Measurements from ENCODE around the gene SLC19A2.
"Not testable (repeated sequence)": the region's sequence is repeated elsewhere in the genome, so short reads cannot be mapped to it uniquely, and the experiment has no call there.

SLC19A2 gene

DNA sequence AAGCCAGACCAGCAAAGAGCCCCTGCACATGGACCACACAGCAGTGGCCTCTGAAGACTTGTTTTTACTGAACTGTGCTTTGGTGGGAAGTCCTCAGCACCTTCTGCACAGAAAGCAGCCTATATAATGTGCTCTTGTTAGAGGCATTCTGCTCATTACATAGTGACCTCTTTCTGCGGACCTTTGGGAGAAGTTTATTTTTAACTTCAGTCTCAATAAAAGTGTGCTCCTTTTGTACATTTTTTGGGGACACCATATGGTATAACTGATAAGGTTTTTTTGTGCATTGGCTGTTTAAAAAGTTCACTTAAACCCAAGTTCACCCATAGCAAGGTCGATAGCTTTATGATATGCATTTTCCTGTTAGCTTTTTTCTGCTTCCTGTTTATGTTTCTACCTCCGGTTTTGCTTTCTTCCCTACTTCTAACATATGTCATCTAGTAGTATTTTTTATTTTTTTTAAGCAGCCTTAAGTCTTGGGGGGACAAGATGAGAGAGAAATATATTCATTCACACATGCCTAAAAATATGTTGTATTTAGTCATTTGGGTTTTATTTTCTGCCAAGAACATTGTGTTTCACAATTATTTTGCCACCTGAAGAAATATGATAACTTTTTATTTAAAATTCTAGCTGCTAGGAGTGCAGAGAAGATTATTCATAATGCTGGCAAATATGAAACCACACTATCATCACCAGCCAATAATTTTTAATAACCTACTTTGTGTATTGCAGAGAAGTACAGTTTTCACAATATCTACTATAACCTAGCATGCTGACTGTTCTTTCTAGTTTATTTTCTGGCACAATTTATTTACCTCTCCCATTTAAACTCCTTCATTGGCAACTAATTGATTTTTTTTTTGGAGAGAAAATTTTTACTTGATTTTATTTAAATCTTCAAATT is 22.9 kb upstream of the SLC19A2 start:
- DNase-seq, result no peak

DNA sequence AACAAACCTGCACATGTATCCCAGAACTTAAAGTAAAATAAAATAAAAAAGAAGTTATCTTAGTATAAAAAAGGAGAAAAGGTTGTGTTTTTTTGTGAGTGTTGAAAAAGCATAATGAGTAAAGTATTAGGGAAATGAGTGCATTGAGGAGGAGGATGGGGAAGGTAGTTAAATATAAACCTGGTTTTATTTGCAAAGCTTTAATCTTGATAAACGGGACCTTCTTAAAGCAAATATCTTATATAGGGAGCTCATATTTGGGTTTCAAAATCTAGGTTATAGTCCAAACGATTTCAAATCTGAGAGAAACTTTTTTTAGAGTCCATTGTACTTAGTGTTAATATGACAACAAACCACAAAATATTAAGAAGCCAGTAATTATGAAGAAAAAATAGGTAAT is 21.7 kb upstream of the SLC19A2 start:
- no peak for DNase-seq

DNA sequence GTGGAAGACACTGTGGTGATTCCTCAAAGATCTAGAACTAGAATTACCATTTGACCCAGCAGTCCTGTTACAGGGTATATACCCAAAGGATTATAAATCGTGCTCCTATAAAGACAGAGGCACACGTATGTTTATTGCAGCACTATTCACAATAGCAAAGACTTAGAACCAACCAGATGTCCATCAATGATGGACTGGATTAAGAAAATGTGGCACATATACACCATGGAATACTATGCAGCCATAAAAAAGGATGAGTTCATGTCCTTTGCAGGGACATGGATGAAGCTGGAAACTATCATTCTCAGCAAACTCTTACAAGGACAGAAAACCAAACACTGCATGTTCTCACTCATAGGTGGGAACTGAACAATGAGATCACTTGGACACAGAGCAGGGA is 17.9 kb upstream of the SLC19A2 start:
- not testable (repeated sequence) for DNase-seq

DNA sequence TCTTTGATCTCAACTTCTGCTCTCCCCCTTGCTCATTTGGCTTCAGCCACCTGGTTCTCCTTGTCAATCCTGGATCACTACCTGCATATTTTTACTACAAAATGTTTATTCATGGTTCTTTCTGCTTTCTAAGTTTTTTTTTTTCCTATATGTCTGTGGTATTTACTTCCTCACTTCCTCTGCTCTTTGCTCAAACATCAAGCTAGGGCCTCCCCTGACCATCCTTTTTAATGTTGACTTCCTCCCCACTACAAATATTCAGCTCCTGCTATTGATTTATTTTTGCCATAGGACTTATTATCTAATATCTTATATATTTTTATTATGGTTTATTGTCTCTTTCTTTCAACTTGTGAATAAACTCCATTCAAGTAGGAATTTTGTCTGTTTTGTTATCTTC is 14.1 kb upstream of the SLC19A2 start:
- DNase-seq, result no peak

DNA sequence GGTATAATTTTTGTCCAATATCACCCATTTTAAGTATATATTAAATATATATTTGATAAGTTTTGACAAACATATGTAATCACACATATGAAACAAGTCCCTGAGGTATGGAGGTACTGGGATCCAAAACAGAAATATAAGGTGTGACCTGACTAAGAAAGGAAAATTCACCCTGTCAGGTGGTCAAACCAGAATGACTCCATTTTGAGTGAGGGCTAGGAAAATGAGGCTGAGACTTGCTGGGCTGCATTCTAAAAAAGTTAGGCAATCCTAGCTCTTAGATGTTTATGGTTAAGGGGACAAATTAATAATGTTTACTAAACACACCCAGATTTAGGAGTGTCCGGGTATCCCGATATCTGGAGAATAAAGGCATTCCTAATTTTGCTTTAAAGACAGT is 11.6 kb upstream of the SLC19A2 start:
- no peak for DNase-seq

DNA sequence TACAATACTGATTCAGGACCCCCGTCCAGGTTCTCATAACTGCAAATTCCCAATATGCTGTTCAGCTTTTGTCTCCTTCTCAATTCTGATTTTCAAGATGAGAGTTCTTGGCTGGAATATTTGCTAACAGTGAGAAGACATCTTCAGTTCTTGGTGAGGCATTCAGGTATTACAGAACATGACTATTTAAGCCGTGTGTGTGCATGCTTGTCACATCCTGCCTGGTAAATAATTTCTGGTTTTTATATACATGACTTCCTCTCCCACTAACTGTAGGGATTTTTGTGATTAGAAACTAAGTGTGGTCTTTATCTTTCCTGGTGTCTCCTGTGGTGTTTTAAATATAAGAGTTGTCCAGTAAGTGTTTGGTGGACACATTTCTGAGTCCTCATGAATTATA is 10.2 kb upstream of the SLC19A2 start:
- DNase-seq, result no peak

DNA sequence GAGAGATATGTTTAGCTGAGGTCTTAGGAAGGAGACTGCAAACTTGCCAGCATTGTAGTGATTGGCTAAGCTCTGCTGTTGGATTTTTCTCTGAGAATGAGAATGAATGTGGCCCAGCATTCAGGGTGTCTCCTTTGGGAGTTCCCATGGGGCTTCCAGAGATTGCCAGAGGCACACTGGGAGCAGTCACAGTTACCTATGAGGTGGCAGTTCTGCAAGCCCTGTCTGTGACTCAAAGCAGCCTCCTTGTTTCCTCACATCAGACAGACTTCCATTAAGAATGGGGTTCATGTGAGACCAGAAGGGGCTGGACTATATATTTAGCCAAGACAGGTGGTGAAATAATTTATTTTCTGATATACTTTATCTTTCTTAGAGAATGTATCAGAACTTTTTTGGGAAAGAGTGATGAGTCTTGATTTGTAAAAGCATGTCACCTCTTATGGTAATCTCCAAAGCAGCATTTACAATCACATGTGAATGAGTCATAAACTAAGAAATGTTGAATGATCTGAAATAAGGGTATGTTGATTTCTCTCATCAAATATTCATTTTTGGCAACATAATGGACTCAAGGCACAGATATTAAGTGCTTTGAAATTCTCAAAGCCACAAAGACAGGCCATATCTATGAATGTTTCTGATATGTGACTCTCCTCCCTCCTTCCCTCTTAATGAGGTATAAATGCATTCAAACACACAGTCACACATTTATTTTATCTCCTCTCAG is 9.5 kb upstream of the SLC19A2 start:
- DNase-seq, result no peak

DNA sequence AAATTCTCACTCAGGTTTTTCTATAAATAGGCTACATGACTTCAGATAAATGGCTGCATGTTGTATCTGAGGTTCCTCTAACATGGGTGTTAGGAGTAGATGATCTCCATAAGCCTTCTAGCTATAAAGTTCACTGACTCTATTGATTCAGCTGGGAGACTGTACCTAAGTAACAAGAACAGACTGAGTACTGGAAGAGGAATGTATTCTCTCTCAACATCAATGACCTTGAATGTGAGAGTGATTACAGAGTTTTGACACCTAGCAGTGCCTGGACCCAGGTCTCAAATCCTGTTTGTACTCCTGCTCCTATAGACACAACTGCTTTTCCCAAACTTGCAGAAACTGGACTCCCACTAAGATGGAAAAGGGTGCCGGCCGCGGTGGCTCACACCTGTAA is 8.6 kb upstream of the SLC19A2 start:
- DNase-seq, result no peak

DNA sequence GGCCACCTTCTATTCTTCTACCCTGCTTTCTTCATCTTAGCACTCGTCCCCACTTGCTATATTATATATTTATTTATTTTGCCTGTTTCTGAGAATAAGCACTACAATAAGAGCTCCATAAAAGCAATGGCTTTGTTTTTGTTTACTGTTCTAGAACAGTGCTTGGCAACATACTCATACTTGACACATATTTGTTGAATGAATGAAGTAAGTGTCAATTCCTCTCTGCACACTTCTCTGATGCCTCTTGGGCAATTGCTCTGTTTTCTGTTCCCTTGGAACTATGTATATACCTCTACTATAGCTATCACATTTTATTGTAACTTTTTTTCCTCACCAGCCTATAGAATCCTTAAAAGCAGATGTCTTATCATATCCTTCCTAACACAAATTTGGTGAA is 7.5 kb upstream of the SLC19A2 start:
- DNase-seq, result no peak

DNA sequence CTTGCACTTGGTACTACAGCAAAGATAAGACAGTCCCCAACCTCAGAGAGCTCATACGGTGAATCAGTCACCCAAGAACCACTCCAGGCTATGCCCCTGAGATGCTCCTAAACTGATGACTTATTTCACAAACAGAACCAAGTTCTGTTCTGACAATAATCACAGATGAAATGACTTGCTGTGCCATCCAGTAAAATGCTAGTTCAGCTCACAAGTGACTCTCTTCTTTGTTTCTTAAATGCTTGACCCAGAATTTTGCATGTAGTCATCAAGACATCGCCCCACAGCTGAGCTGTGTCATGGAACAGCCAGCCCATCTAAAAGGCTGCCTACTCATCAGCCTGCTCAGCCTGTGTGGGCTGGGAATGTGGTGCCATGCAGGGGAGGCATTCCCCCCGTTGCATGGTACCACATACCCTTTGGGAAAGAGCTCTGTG is 6.1 kb upstream of the SLC19A2 start:
- DNase-seq, result no peak

DNA sequence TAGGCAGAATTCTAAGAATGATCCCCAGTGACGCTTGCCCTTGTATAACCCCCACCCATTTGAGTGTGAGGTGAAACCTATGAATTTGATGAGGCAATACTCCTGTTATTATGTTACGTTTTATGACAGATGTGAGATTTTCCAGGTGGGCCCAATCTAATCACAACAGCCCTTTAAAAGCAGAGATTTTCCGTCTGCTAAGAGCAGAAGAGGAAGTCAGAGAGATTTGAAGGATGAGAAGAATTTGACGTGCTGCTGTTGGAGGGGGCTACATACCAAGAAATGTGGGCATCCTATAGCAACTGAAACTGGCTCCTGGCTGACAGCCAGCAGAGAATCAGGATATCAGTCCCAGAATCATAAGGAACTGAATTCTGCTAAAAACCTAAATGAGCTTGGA is 2.4 kb upstream of the SLC19A2 start:
- DNase-seq, result no peak

DNA sequence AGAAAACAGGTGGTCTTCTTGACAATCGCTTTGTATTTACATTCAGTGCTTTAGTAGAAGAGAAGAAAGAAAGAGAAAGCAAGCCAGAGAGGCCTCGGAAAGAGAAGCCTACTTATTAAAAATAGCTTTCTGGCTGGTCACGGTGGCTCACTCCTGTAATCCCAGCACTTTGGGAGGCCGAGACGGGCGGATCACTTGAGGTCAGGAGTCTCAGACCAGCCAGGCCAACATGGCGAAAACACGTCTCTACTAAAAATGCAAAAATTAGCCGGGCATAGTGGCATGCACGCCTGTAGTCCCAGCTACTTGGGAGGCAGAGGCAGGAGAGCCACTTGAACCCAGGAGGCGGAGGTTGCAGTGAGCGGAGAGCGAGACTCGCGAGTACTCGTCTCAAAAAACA is 1.8 kb upstream of the SLC19A2 start:
- no peak for DNase-seq

DNA sequence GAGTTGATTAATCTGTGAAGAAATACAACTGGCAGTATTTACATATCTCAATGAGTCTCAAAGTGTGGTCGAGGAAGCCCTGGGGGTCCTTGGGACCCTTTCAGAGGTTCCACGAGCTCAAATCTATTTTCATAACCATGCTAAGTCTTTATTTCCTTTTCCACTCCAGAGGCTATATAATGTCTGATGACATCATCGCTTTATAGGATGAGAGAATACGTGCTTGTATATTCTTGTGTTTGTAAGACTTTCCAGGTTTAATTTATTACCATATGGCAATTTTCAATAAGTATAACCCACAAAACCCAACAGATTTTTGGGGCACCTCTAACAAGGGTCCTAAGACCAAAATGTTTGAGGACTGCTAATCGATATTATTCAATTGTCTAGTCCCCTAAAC is 1.4 kb upstream of the SLC19A2 start:
- no peak for DNase-seq

DNA sequence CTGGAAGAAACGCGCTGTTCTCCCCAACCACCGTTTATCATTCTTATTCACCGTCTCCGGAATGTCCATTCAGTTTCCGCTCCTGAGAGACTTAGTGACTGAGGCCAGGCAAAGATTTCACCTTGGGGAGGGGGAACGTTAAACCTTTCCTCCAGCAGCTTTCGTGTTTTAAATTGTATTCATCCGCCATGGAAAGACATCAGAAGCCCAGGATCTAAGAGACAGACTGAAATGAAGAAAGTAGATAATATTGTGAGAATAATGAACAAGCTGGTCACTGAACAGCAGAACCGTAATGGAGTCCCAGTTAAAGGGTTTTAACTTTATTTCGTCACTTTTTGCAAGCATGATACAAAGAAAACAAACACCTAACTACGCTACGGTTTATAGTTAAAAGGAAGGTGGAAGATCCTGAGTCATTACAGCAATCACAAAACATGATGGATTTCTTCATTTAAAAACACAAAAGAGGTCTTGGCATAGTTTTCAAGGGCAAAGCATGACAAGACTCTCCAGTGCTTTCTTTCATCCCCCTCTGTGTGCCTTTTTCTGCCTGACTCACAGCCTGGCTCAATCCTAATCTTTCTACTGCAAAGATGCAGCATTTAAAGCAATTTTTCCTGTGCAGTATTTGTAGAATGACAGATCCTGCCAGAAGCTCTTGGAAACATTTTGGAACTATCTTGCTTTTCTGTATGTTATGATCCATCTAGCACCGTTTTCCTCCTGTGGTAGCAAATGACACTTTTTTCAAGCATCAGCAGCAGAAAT is 722 bp upstream of the SLC19A2 start:
- DNase-seq, result no peak

DNA sequence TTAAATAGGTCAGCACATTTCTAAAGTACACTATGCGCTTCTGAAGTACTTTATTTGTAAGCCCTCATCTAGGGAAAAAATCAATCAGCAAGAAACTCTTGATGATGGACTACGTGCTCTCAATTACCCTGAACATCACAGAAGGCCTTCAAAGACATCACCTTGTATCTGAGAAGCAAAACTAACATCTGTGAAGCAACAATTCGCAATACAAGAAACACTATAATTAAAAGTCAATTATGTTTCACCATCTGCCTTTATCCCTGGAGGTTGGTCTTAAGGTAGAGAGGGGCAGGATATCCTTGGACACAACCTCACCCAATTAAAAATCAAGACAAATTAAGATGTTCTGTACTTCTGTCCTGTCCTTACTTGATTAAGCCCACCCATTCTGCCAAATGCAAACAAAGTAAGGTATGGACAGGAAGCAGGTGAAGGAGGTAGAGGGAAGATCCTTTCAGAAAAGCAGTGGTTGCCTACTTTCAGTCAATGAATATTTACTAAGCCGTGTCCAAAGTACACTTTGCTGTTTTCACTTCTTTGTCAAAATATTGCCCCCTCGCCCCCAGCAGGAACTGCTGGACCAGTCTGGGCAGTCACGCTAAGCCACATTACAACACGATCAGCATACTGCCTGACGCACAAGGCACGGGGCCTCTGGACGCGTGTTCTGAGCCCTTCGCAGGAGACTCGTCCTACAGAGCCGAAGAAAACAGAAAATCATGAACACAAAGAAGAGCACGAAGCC is 887 bp downstream of the SLC19A2 start:
- no peak for DNase-seq

DNA sequence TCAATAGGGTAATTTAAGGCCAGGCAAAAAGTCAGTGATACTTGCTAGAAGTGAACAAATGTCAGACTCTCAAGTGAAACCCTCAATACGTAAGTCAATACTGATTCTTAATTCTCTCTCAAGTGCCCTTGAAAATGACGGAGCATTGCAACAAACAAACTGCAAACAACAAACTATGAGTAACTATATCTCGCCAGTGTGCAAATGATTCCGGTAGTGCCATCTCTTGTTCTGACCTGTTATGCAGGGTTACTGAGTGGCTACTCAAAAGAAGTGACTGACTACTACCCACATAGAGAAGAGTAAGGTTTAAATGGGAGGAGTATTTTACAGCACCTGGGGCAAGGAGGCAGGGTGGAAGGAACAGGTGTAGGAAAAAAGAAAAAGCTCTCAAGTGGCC is 1.6 kb downstream of the SLC19A2 start:
- DNase-seq, result no peak

DNA sequence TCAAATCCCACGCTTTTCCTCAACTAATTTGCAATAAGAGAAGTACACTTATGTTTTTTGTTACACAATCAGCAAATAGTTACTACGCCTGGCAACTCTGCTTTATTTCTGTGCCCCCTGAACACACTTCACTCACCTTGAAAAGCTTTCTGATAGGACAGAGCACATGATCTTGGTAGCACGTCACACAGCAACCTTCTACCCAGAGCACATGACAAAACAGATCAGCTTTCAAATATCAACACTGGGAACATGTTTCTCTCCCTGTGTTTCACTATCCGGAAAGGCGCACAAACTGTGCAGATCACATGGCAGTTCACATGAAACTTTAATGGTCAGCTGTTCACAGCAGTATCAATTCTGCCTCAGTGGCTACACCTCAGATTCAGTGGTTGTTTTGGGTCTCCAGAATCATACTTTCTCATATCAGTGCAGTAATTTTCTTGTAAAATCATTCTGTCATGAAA is 2.2 kb downstream of the SLC19A2 start:
- DNase-seq, result no peak

DNA sequence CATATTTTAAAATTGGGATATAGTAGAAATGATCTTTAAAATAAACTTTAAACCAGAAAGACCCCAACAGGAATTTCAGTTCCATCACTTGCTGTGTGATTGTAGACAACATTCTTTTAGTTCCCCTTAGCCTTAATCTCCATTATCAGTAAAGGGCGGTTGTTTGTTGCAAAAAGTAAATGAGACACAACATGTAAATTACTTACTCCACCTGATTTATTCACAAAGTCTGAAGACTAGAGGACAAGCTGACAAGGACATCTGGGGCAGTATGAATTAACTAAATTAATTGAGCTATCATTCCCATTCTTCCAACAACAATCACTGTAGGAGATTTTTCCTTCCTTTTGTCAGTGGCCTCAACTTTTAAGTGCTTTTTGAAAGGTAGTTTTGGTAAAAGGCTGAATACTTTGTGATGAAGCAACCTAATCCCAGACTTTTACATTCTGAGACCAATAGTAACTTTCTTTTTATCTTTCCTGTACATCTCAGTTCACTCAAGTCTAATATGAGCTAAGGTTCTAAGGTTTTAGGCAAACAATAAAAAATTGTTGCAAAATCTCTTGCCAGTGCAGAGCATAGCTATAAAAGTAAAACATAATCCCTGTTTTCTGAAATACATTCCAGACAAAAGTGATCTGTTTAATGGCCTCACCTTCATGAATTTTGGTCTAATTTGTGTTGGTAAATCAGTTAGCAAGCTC is 6.2 kb downstream of the SLC19A2 start:
- DNase-seq, result no peak

DNA sequence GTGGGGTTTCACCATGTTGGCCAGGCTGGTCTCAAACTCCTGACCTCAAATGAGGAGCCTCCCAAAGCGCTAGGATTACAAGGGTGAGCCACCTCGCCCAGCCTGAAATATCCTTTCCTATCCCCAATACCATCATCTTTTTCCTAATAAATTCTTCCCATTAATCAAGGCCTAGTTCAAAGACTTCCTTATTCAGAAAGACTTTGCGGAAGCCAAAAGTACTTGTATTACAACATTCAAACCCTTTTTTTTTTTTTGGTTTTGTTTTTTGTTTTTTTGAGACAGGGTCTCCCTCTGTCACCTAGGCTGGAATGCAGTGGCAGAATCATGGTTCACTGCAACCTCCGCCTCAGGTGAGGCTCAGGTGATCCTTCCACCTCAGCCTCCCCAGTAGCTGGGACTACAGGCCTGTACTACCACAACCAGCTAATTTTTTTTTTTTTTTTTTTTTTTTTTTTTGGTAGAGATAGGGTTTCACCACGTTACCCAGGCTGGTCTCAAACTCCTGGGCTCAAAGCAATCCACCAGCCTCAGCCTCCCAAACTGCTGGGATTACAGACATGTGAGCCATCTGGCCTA is 7.6 kb downstream of the SLC19A2 start:
- DNase-seq, result no peak

DNA sequence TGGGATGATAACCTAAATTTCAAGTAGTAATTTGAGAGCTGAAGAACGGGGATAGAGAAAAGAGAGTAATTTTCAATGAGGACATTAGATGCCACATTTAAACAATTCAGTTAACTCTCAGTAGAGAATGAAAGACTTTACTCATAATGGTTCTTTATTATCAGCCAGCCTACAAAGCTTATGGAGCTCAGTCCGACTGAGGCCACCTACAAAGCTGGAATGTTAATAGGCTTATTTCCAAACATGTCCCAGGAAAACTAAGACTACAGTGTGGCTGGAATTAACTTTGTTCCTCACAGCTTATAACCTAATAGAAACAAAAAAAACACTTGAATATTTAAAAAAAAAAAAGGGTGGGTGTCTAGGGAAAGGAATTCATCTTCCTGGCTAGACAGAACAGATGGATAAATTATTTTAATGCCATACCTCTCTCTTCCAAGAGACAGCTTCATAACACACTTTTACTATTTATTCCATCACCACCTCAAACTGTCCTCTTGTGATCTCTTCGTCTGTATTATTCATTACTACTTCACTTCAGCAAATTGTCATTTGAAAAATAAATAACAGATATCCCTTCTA is 9.8 kb downstream of the SLC19A2 start:
- no peak for DNase-seq

DNA sequence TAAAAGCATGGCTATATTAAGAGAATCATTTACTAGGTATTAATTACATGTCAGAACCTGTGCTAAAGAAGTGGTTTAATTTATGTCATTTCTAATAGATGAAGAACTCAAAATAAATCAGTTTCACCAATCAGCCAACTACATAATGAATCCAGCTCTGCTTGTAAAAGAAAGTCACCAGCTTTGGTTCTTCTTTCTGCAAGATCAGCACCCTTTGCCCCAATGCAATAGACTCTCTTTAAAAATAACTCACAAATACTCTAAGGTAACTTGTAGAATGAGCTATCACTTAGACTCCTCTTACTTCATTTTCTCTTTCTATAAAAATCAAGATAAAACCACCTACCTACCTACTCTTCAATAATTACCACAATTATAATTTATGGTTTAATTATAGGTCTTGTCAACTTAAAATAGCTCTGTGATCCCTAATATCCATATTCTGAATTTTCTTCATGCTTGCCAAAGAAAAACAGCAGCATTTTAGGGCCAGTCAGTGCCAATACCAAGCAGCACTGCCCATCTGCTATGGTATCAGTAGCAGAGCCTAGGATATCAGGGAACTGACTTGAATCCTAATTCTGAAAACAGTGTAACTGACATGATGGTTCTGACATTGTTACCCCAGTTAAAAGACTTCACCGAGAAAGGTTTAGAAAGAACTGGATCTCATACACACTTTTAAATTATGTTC is 11.3 kb downstream of the SLC19A2 start:
- no peak for DNase-seq

Data from activated CD4-positive, CD25-positive, alpha-beta regulatory T cell (primary cell).